H1 (cell line): ENCODE measurements around the gene ZNF691. TPM values are rescaled to one million over a fixed set of nuclear protein-coding genes. Genes with fewer than 3 reads are reported as not detected.

Experiments used
- CTCF ChIA-PET: fragments of 300-600 bp; sonication (Branson Sonifier 250); formaldehyde crosslinking; loops from one replicate; lab custom pipeline; 2021; ENCODE audit not compliant: partially characterized antibody; lab: Charles Lee
- POLR2A ChIA-PET: fragments of 300-600 bp; sonication (Branson Sonifier 250); formaldehyde crosslinking; loops from one replicate; lab custom pipeline; 2021; ENCODE audit warnings: inconsistent platforms; ENCODE audit not compliant: partially characterized antibody; lab: Charles Lee
- DNase-seq, 2 experiments: peaks; one replicate each; pipeline versions ENCODE4 v3.0.0 to v3.0.0-alpha.2; 2010 to 2022; ENCODE audit warnings: low spot score in 2 of 2, low read depth in 1 of 2, mixed read lengths in 1 of 2
- FAIRE-seq: peaks from 2 replicates; lab custom pipeline; 2011; peaks lifted over from hg19 to GRCh38; lab: Jason Lieb, UNC
- H2AFZ ChIP-seq: 2 replicates; pipeline ENCODE4 v1.8.1; 2012; ENCODE audit warnings: low read length, inconsistent platforms
- H2AK5ac ChIP-seq: 2 replicates; pipeline ENCODE4 v1.6.1; 2013; ENCODE audit warnings: low read depth, low read length
- H2BK120ac ChIP-seq: replicated peaks from 2 replicates; pipeline ENCODE3; 2013; ENCODE audit warnings: low read depth, low read length, inconsistent platforms
- H2BK12ac ChIP-seq: 2 replicates; pipeline ENCODE4 v1.6.1; 2013; ENCODE audit warnings: low read depth, low read length
- H2BK15ac ChIP-seq: 2 replicates; pipeline ENCODE4 v1.6.1; 2013; ENCODE audit warnings: low read length
- H2BK20ac ChIP-seq: 2 replicates; pipeline ENCODE4 v1.6.1; 2013; ENCODE audit warnings: low read length
- H2BK5ac ChIP-seq: 2 replicates; pipeline ENCODE4 v1.6.1; 2013; ENCODE audit warnings: low read depth, low read length
- H3K14ac ChIP-seq: 2 replicates; pipeline ENCODE4 v1.6.1; 2013; ENCODE audit warnings: inconsistent platforms; ENCODE audit not compliant: insufficient read length
- H3K18ac ChIP-seq: 2 replicates; pipeline ENCODE4 v1.6.1; 2013; ENCODE audit warnings: low read length; ENCODE audit errors: extremely low read depth
- H3K23ac ChIP-seq: 2 replicates; pipeline ENCODE4 v1.6.1; 2013; ENCODE audit warnings: inconsistent platforms; ENCODE audit not compliant: insufficient read length
- H3K23me2 ChIP-seq: 2 replicates; pipeline ENCODE4 v1.6.1; 2013; ENCODE audit warnings: low read depth, low read length
- H3K27ac ChIP-seq: 2 replicates; pipeline ENCODE4 v1.6.1; 2011; ENCODE audit warnings: low read depth, low read length, inconsistent platforms
- H3K27me3 ChIP-seq, 4 experiments: replicated peaks in 1 of 4; 1 replicate in 1 of 4; 2 replicates in 3 of 4; pipeline versions ENCODE4 v1.6.1 to v1.8.1; 2011 to 2013; ENCODE audit warnings: low read length in 3 of 4, mild to moderate bottlenecking in 3 of 4, inconsistent platforms in 2 of 4, mixed read lengths in 2 of 4, moderate library complexity in 1 of 4; ENCODE audit not compliant: control insufficient read depth in 3 of 4, insufficient read depth in 3 of 4; ENCODE audit errors: extremely low read depth in 1 of 4
- H3K36me3 ChIP-seq, 4 experiments: 2 replicates each; pipeline versions ENCODE4 v1.6.1 to v1.8.1; 2011 to 2013; ENCODE audit warnings: mild to moderate bottlenecking in 4 of 4, low read length in 3 of 4, moderate library complexity in 2 of 4, control low read depth in 1 of 4, inconsistent platforms in 1 of 4; ENCODE audit not compliant: insufficient read depth in 4 of 4, control insufficient read depth in 2 of 4
- H3K4ac ChIP-seq: replicated peaks from 2 replicates; pipeline ENCODE3; 2013; ENCODE audit warnings: low read length, low read depth, mixed read lengths, inconsistent platforms; ENCODE audit not compliant: insufficient read length
- H3K4me1 ChIP-seq, 4 experiments: replicated peaks in 1 of 4; 1 replicate in 1 of 4; 2 replicates in 3 of 4; pipeline versions ENCODE4 v1.6.1 to v1.8.1; 2011 to 2013; ENCODE audit warnings: low read length in 3 of 4, inconsistent platforms in 2 of 4, mixed read lengths in 1 of 4; ENCODE audit not compliant: insufficient read depth in 4 of 4, control insufficient read depth in 3 of 4
- H3K4me2 ChIP-seq, 2 experiments: 2 replicates each; pipeline versions ENCODE4 v1.6.1 to v1.8.1; 2011 to 2013; ENCODE audit warnings: low read depth in 2 of 2, low read length in 2 of 2, control low read depth in 1 of 2, inconsistent platforms in 1 of 2, mild to moderate bottlenecking in 1 of 2; ENCODE audit not compliant: insufficient read depth in 1 of 2
- H3K4me3 ChIP-seq, 4 experiments: fragments of 200-600, 300-600 bp in 1 of 4; sonication (generic), shearing (Covaris generic), sonication (Bioruptor Twin) in 1 of 4; 2 replicates each; pipeline versions ENCODE4 v1.5.1 to v1.8.1; 2011 to 2016; ENCODE audit warnings: low read length in 4 of 4, low read depth in 3 of 4, control low read depth in 2 of 4, inconsistent platforms in 2 of 4, mild to moderate bottlenecking in 2 of 4, mixed read lengths in 1 of 4, moderate library complexity in 1 of 4; ENCODE audit not compliant: insufficient read depth in 2 of 4; ENCODE audit errors: extremely low read depth in 1 of 4
- H3K56ac ChIP-seq: replicated peaks from 2 replicates; pipeline ENCODE3; 2013; ENCODE audit warnings: low read depth, mild to moderate bottlenecking, mixed read lengths, low read length, inconsistent platforms; ENCODE audit not compliant: insufficient read length
- H3K79me1 ChIP-seq: 2 replicates; pipeline ENCODE4 v1.6.1; 2013; ENCODE audit warnings: low read depth, low read length, control low read depth
- H3K79me2 ChIP-seq, 2 experiments: 2 replicates each; pipeline versions ENCODE4 v1.6.1 to v1.8.1; 2012 to 2013; ENCODE audit warnings: low read length in 2 of 2, mild to moderate bottlenecking in 2 of 2, inconsistent platforms in 1 of 2; ENCODE audit not compliant: insufficient read depth in 2 of 2, control insufficient read depth in 1 of 2
- H3K9ac ChIP-seq, 4 experiments: replicated peaks in 1 of 4; 1 replicate in 1 of 4; 2 replicates in 3 of 4; pipeline versions ENCODE4 v1.6.1 to v1.8.1; 2011 to 2013; ENCODE audit warnings: low read depth in 3 of 4, low read length in 3 of 4, control low read depth in 2 of 4, mild to moderate bottlenecking in 2 of 4, moderate library complexity in 2 of 4, inconsistent platforms in 1 of 4; ENCODE audit errors: extremely low read depth in 1 of 4
- H3K9me3 ChIP-seq, 2 experiments: 2 replicates each; pipeline versions ENCODE4 v1.6.1 to v1.8.1; 2012 to 2013; ENCODE audit warnings: mild to moderate bottlenecking in 2 of 2, moderate library complexity in 2 of 2, control low read depth in 1 of 2, inconsistent platforms in 1 of 2, low read depth in 1 of 2, low read length in 1 of 2, mixed read lengths in 1 of 2; ENCODE audit not compliant: insufficient read depth in 2 of 2
- H4K20me1 ChIP-seq, 2 experiments: replicated peaks in 1 of 2; 2 replicates each; pipeline versions ENCODE3 to v1.8.1; 2011 to 2013; ENCODE audit warnings: inconsistent platforms in 2 of 2, low read length in 2 of 2, mild to moderate bottlenecking in 1 of 2; ENCODE audit not compliant: insufficient read depth in 2 of 2, control insufficient read depth in 1 of 2
- H4K5ac ChIP-seq: 2 replicates; pipeline ENCODE4 v1.6.1; 2013; ENCODE audit warnings: low read length, low read depth, mixed read lengths, inconsistent platforms; ENCODE audit not compliant: insufficient read length
- H4K8ac ChIP-seq: 2 replicates; pipeline ENCODE4 v1.8.0; 2013; ENCODE audit warnings: mild to moderate bottlenecking, moderate library complexity, low read length, inconsistent platforms; ENCODE audit not compliant: insufficient read depth; ENCODE audit errors: extremely low read depth
- H4K91ac ChIP-seq: replicated peaks from 2 replicates; pipeline ENCODE3; 2013; ENCODE audit warnings: low read length, mixed read lengths, inconsistent platforms; ENCODE audit not compliant: insufficient read length
- CBX8 ChIP-seq: fragments of 300-800, 300-1000 bp; sonication (generic); IDR thresholded peaks from 2 replicates; pipeline ENCODE4 v1.7.1; 2016; ENCODE audit warnings: low read depth, low read length, borderline replicate concordance
- POLR2A ChIP-seq, 2 experiments: IDR thresholded peaks; 1 replicate in 1 of 2; 2 replicates in 1 of 2; pipeline ENCODE4 v1.6.1; 2011; ENCODE audit warnings: low read depth in 2 of 2, low read length in 2 of 2, mild to moderate bottlenecking in 2 of 2; ENCODE audit errors: control extremely low read depth in 1 of 2
- TAF1 ChIP-seq: IDR thresholded peaks from 2 replicates; pipeline ENCODE4 v1.6.1; 2011; ENCODE audit warnings: mild to moderate bottlenecking, low read depth, low read length
- WGBS, 2 experiments: shearing (Covaris generic) in 1 of 2; methylation state at CpG; one replicate each; pipeline versions ENCODE4 v1.1.6 to v1.1.7; 2013 to 2015; ENCODE audit warnings: low lambda C conversion rate in 2 of 2, mixed read lengths in 2 of 2, inconsistent platforms in 1 of 2, low coverage in 1 of 2, missing lambda C conversion rate in 1 of 2; ENCODE audit not compliant: insufficient replicate concordance in 2 of 2, insufficient coverage in 1 of 2, insufficient read length in 1 of 2; ENCODE audit errors: extremely low coverage in 1 of 2, missing lambda C conversion rate in 1 of 2; 5-methylcytosine and 5-hydroxymethylcytosine counted together
- polyA plus RNA-seq, 7 experiments: library from polyadenylated mRNA; depleted of rRNA in 3 of 7; stranded (reverse) in 5 of 7; unstranded in 2 of 7; fragments of >200 nt in 5 of 7; fragments of 200-250 nt in 2 of 7; gene quantifications; 1 replicate in 5 of 7; 2 replicates in 1 of 7; 4 replicates in 1 of 7; pipeline versions ENCODE4 v1.2.1 to v1.2.3, GENCODE V29; 2011 to 2013; ENCODE audit warnings: missing spikeins in 2 of 7, mixed read lengths in 2 of 7
- total RNA-seq: library from RNA; stranded (reverse); fragmentation: NEBNext Ultra II Directional; extraction: Animal tissue kit (Norgen Biotek cat#: 25700); gene quantifications from 2 replicates; pipeline ENCODE4 v1.2.1, GENCODE V29; 2021

ZNF691 gene
- total and polyA plus RNA-seq, 2 of the 8 experiments (the other 6 are each of a cell fraction or from before 2014, with no cell fraction given) = 19.5 TPM

- no peak overlapping the region for H3K4me2 ChIP-seq
- peaks cover 11 to 22% of the 10 kb centered on the region in 2 experiments; a peak in 3 of 4 replicates for H3K79me2 ChIP-seq
- H2AK5ac ChIP-seq = no peak overlapping the region
- TF ChIP-seq TAF1 (no peak), POLR2A (IDR thresholded peaks at IDR 0.05; ENCODE audit: control extremely low read depth in 1 of 2, low read depth in 2 of 2, low read length in 2 of 2) (no peak), CBX8 (no peak)
- TF ChIP-seq, all 59 proteins: peak for 0
- Histone ChIP-seq H3K79me1 (peaks cover 10% of the 10 kb centered on the region), H3K9ac (no peak overlapping the region), H4K8ac (no peak overlapping the region), H2BK20ac (no peak overlapping the region), H3K27ac (no peak overlapping the region), H3K4me3 (no peak overlapping the region), H3K56ac (no peak overlapping the region), H3K18ac (no peak overlapping the region), H3K4me1 (peaks cover 2 to 9% (median 5%) of the 10 kb centered on the region in 4 experiments; a peak in 6 of 7 replicates), H4K20me1 (peaks cover 0 to 9% of the 10 kb centered on the region in 2 experiments), H3K36me3 (peaks cover 10 to 37% (median 24%) of the 10 kb centered on the region in 4 experiments; a peak in 6 of 8 replicates), H2BK15ac (no peak overlapping the region), H2BK120ac (no peak overlapping the region), H3K4ac (no peak overlapping the region), H2BK12ac (no peak overlapping the region), H3K23me2 (peaks cover 12% of the 10 kb centered on the region), H2AFZ (no peak overlapping the region), H4K5ac (no peak overlapping the region), H3K9me3 (peaks cover 0 to 8% of the 10 kb centered on the region in 2 experiments; a peak in 2 of 4 replicates), H3K27me3 (no peaks in the 10 kb centered on the region), H3K14ac (no peak overlapping the region), H2BK5ac (no peak overlapping the region; the same call in 1 of the 2 replicates), H3K23ac (no peak overlapping the region), H4K91ac (no peak overlapping the region)
- ChIA-PET POLR2A (interaction anchor here (1.4 kb wide), 1 partner anchor 347 kb away, joined by 3 read pairs; no protein-coding TSS in a partner anchor), CTCF (interaction anchor here (1.5 kb wide), 1 partner anchor 38 kb away, joined by 3 read pairs; no protein-coding TSS in a partner anchor)
- FAIRE-seq (no peak), DNase-seq (no peak)
- WGBS, 2 experiments = 92% methylated on average over 5 of the region's 5 CpGs; no CpG with 5 or more reads in 1 of the 2 experiments
These were observed 3.5 kb downstream of the ZNF691 start for GRCh38 chr1:42849944-42850343.
